ENCODE results near the gene DNMBP.

The DNMBP gene

GRCh38 chr10:100008708-100009282 lies 952 bp downstream of the DNMBP start:
- Histone ChIP-seq H2BK5ac (ENCODE audit: low read depth, low read length, poor library complexity, severe bottlenecking) (no peak overlapping the region), H3K9me3 (ENCODE audit: control insufficient read depth, low read length) (no peaks in the 10 kb centered on the region), H3K4me1 (ENCODE audit: control insufficient read depth, insufficient read depth, low read depth, low read length) (peaks cover 13% of the 10 kb centered on the region), H3K79me1 (replicated peaks; ENCODE audit: low read length, poor library complexity, severe bottlenecking) (no peaks in the 10 kb centered on the region), H4K8ac (ENCODE audit: low read length) (no peak overlapping the region), H3K27me3 (ENCODE audit: control insufficient read depth in 1 of 2, insufficient read depth in 1 of 2, low read length in 2 of 2) (no peaks in the 10 kb centered on the region), H3K4me2 (ENCODE audit: low read length, poor library complexity, severe bottlenecking) (peak overlapping the region; percentile 73), H2BK120ac (ENCODE audit: low read depth, low read length) (no peak overlapping the region), H3K14ac (ENCODE audit: low read length in 2 of 2) (no peak overlapping the region), H2AFZ (ENCODE audit: low read depth, low read length) (no peak overlapping the region), H2AK5ac (ENCODE audit: low read length, severe bottlenecking) (no peak overlapping the region), H3K18ac (ENCODE audit: low read depth in 1 of 2, low read length in 2 of 2) (peak overlapping the region; percentile 79 to 87), H3K36me3 (ENCODE audit: control insufficient read depth in 1 of 2, insufficient read depth in 2 of 2, low read depth in 1 of 2, low read length in 2 of 2) (no peaks in the 10 kb centered on the region), H3K9ac (ENCODE audit: low read length) (peak overlapping the region; percentile 94), H4K91ac (ENCODE audit: low read length) (no peak overlapping the region), H3K4ac (ENCODE audit: low read depth in 1 of 2, low read length in 2 of 2) (peak overlapping the region in 1 of 2 experiments; percentile 87), H3K4me3 (ENCODE audit: insufficient read depth in 1 of 2, low read depth in 1 of 2, low read length in 2 of 2) (peak overlapping the region; percentile 84 to 99), H3K27ac (ENCODE audit: low read length, poor library complexity, severe bottlenecking) (peak overlapping the region; percentile 66), H2BK12ac (ENCODE audit: low read length in 2 of 2) (peak overlapping the region in 1 of 2 experiments; percentile 45), H2BK15ac (ENCODE audit: low read depth, poor library complexity, severe bottlenecking) (no peak overlapping the region), H3K23ac (ENCODE audit: low read length in 2 of 2) (no peak overlapping the region)
- peak; percentile 31 for DNase-seq
- WGBS = under 1% methylated on average over 7 of the region's 9 CpGs

- no peak overlapping the region for H2BK12ac ChIP-seq (ENCODE audit: low read length in 2 of 2)
- no peak overlapping the region for H2AK5ac ChIP-seq (ENCODE audit: low read length, severe bottlenecking)
- H3K9ac ChIP-seq (ENCODE audit: low read length) = peak overlapping the region; percentile 94
- no peaks in the 10 kb centered on the region for H3K79me1 ChIP-seq (replicated peaks; ENCODE audit: low read length, poor library complexity, severe bottlenecking)
- no peak overlapping the region for H3K23ac ChIP-seq (ENCODE audit: low read length in 2 of 2)
- H2BK5ac ChIP-seq (ENCODE audit: low read depth, low read length, poor library complexity, severe bottlenecking) = no peak overlapping the region
- no peak overlapping the region for H2BK120ac ChIP-seq (ENCODE audit: low read depth, low read length)
- H3K14ac ChIP-seq (ENCODE audit: low read length in 2 of 2) = no peak overlapping the region
- 15% methylated on average over 4 of the region's 6 CpGs for WGBS
- H3K27me3 ChIP-seq (ENCODE audit: control insufficient read depth in 1 of 2, insufficient read depth in 1 of 2, low read length in 2 of 2) = no peaks in the 10 kb centered on the region
- peaks cover 13% of the 10 kb centered on the region for H3K4me1 ChIP-seq (ENCODE audit: control insufficient read depth, insufficient read depth, low read depth, low read length)
- H4K8ac ChIP-seq (ENCODE audit: low read length) = peak overlapping the region; percentile 69
- H3K36me3 ChIP-seq (ENCODE audit: control insufficient read depth in 1 of 2, insufficient read depth in 2 of 2, low read depth in 1 of 2, low read length in 2 of 2) = no peaks in the 10 kb centered on the region
- peak overlapping the region; percentile 72 for H4K91ac ChIP-seq (ENCODE audit: low read length)
- no peaks in the 10 kb centered on the region for H3K9me3 ChIP-seq (ENCODE audit: control insufficient read depth, low read length)
- H3K27ac ChIP-seq (ENCODE audit: low read length, poor library complexity, severe bottlenecking) = peak overlapping the region; percentile 57
- peak overlapping the region; percentile 67 to 85 for H3K4ac ChIP-seq (ENCODE audit: low read depth in 1 of 2, low read length in 2 of 2)
- peak overlapping the region in 1 of 2 experiments; percentile 81 for H3K18ac ChIP-seq (ENCODE audit: low read depth in 1 of 2, low read length in 2 of 2)
- DNase-seq = peak; percentile 68
- H2BK15ac ChIP-seq (ENCODE audit: low read depth, poor library complexity, severe bottlenecking) = no peak overlapping the region
- H3K4me2 ChIP-seq (ENCODE audit: low read length, poor library complexity, severe bottlenecking) = peak overlapping the region; percentile 73
- H3K4me3 ChIP-seq (ENCODE audit: insufficient read depth in 1 of 2, low read depth in 1 of 2, low read length in 2 of 2) = peak overlapping the region in 1 of 2 experiments; percentile 99
- H2AFZ ChIP-seq (ENCODE audit: low read depth, low read length) = no peak overlapping the region
These were observed 1.6 kb downstream of the DNMBP start for GRCh38 chr10:100008142-100008522.

GRCh38 chr10:100007231-100008141 lies 2.3 kb downstream of the DNMBP start:
- no peaks in the 10 kb centered on the region for H3K27me3 ChIP-seq (ENCODE audit: control insufficient read depth in 1 of 2, insufficient read depth in 1 of 2, low read length in 2 of 2)
- H3K27ac ChIP-seq (ENCODE audit: low read length, poor library complexity, severe bottlenecking) = peak overlapping the region; percentile 93
- peak overlapping the region; percentile 65 to 100 for H2BK12ac ChIP-seq (ENCODE audit: low read length in 2 of 2)
- peak overlapping the region; percentile 94 for H4K91ac ChIP-seq (ENCODE audit: low read length)
- H3K4me3 ChIP-seq (ENCODE audit: insufficient read depth in 1 of 2, low read depth in 1 of 2, low read length in 2 of 2) = peak overlapping the region in 1 of 2 experiments; percentile 99
- peak overlapping the region; percentile 94 for H3K9ac ChIP-seq (ENCODE audit: low read length)
- no peaks in the 10 kb centered on the region for H3K79me1 ChIP-seq (replicated peaks; ENCODE audit: low read length, poor library complexity, severe bottlenecking)
- H3K23ac ChIP-seq (ENCODE audit: low read length in 2 of 2) = peak overlapping the region in 1 of 2 experiments; percentile 98
- H3K18ac ChIP-seq (ENCODE audit: low read depth in 1 of 2, low read length in 2 of 2) = peak overlapping the region; percentile 81 to 100
- peak overlapping the region; percentile 90 to 100 for H3K4ac ChIP-seq (ENCODE audit: low read depth in 1 of 2, low read length in 2 of 2)
- peak; percentile 26 for DNase-seq
- WGBS = 40% methylated on average over 10 of the region's 10 CpGs
- peak overlapping the region; percentile 53 for H2BK5ac ChIP-seq (ENCODE audit: low read depth, low read length, poor library complexity, severe bottlenecking)
- peak overlapping the region; percentile 29 for H2BK120ac ChIP-seq (ENCODE audit: low read depth, low read length)
- H4K8ac ChIP-seq (ENCODE audit: low read length) = peak overlapping the region; percentile 69
- H3K36me3 ChIP-seq (ENCODE audit: control insufficient read depth in 1 of 2, insufficient read depth in 2 of 2, low read depth in 1 of 2, low read length in 2 of 2) = no peaks in the 10 kb centered on the region
- peak overlapping the region in 1 of 2 experiments; percentile 99 for H3K14ac ChIP-seq (ENCODE audit: low read length in 2 of 2)
- H2AK5ac ChIP-seq (ENCODE audit: low read length, severe bottlenecking) = peak overlapping the region; percentile 94
- H3K4me2 ChIP-seq (ENCODE audit: low read length, poor library complexity, severe bottlenecking) = peak overlapping the region; percentile 73
- H2BK15ac ChIP-seq (ENCODE audit: low read depth, poor library complexity, severe bottlenecking) = no peak overlapping the region
- H3K4me1 ChIP-seq (ENCODE audit: control insufficient read depth, insufficient read depth, low read depth, low read length) = peaks cover 13% of the 10 kb centered on the region
- no peaks in the 10 kb centered on the region for H3K9me3 ChIP-seq (ENCODE audit: control insufficient read depth, low read length)
- H2AFZ ChIP-seq (ENCODE audit: low read depth, low read length) = no peak overlapping the region

All from mesenchymal stem cell (in vitro differentiated cells and primary cell).